BE2C (cell line): Measurements from ENCODE around the gene RHNO1.
A peak's percentile ranks its signal among the peaks of the same experiment; 100 is the strongest.

Experiments used
- DNase-seq: peaks from one replicate; pipeline ENCODE4 v3.0.0-alpha.2; 2020
- H3K27me3 ChIP-seq: fragments of 250-450 bp; sonication (Bioruptor Pico); 2 replicates; pipeline ENCODE4 v1.5.1; 2020; ENCODE audit warnings: mild to moderate bottlenecking
- H3K36me3 ChIP-seq: fragments of 250-450 bp; sonication (Bioruptor Pico); 2 replicates; pipeline ENCODE4 v1.5.1; 2020; ENCODE audit warnings: mild to moderate bottlenecking
- H3K4me1 ChIP-seq: fragments of 250-450 bp; sonication (Bioruptor Pico); 2 replicates; pipeline ENCODE4 v1.5.1; 2020
- H3K4me3 ChIP-seq: 2 replicates; pipeline ENCODE4 v1.5.1; 2011; ENCODE audit warnings: low read depth, low read length
- H3K9me3 ChIP-seq: fragments of 250-450 bp; sonication (Bioruptor Pico); 2 replicates; pipeline ENCODE4 v1.5.1; 2020
- TF ChIP-seq, protein P1 (sequence below): IDR thresholded peaks from 2 replicates; pipeline ENCODE4 v1.5.1; 2012; ENCODE audit warnings: mild to moderate bottlenecking, low read depth, low read length

Gene RHNO1

DNA sequence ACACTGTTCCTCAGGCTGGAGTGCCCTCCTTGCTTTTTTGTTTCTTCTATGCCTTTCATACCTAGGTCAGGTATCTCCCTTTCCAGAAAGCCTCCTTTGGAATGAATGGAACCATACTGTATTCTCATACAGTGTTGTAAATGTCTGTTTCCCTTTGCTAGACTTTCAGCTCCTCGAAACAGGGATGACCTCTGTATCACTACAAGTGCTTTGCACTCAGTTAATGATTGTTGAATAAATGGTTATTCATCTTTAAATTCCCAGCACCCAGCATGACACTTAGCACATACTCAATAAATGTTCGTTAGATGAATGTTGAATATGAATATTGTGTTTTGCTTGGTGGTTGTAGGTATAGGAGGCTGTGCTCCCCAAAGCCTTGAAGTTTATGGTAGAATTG is 7.8 kb downstream of the RHNO1 start:
- Histone ChIP-seq H3K4me3 (no peak overlapping the region), H3K9me3 (no peaks in the 10 kb centered on the region), H3K4me1 (no peaks in the 10 kb centered on the region), H3K36me3 (peaks cover 4% of the 10 kb centered on the region), H3K27me3 (no peaks in the 10 kb centered on the region)
- TF ChIP-seq, protein P1, sequence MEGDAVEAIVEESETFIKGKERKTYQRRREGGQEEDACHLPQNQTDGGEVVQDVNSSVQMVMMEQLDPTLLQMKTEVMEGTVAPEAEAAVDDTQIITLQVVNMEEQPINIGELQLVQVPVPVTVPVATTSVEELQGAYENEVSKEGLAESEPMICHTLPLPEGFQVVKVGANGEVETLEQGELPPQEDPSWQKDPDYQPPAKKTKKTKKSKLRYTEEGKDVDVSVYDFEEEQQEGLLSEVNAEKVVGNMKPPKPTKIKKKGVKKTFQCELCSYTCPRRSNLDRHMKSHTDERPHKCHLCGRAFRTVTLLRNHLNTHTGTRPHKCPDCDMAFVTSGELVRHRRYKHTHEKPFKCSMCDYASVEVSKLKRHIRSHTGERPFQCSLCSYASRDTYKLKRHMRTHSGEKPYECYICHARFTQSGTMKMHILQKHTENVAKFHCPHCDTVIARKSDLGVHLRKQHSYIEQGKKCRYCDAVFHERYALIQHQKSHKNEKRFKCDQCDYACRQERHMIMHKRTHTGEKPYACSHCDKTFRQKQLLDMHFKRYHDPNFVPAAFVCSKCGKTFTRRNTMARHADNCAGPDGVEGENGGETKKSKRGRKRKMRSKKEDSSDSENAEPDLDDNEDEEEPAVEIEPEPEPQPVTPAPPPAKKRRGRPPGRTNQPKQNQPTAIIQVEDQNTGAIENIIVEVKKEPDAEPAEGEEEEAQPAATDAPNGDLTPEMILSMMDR = no peak
- no peak for DNase-seq

DNA sequence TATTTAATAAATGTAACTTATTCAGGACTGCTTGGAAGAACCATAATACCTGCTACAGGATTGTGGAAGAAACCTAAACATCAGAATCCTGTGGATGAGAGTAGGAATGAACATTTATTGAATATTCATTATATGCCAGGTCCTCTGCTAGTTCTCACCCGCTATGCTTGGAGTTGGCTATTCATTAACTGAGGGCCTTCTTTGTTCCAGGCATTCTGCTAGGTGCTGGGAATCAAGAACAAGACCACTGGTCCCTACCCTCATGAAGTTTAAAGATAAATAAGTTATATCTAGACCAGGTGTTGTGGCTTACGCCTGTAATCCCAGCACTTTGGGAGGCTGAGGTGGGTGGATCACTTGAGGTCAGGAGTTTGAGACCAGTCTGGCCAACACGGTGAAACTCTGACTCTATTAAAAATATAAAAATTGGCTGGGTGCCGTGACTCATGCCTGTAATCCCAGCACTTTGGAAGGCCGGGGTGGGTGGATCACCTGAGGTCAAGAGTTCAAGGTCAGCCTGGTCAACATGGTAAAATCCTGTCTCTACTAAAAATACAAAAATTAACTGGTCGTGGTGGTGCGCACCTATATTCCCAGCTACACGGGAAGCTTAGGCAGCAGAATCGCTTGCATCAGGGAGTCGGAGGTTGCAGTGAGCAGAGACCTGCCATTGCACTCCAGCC is 9.9 kb downstream of the RHNO1 start:
- no peaks in the 10 kb centered on the region for H3K4me1 ChIP-seq
- no peaks in the 10 kb centered on the region for H3K9me3 ChIP-seq
- H3K27me3 ChIP-seq = no peaks in the 10 kb centered on the region
- no peak overlapping the region for H3K4me3 ChIP-seq
- H3K36me3 ChIP-seq = peaks cover 4% of the 10 kb centered on the region
- TF ChIP-seq, protein P1 = no peak
- no peak for DNase-seq

DNA sequence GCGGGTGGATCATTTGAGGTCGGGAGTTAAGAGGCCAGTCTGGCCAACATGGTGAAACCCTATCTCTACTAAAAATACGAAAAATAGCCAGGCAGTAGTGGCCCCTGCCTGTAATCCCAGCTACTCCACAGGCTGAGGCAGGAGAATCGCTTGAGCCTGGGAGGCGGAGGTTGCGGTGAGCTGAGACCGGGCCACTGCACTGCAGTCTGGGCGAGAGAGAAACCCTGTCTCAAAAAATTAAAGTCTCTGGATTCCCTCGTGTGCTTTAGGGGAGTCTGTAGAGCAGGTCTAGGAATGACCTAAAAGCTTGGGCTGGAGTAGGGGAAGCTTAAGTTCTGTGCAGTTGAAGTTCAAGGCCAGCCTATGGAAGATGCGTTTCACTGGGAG is 13.0 kb downstream of the RHNO1 start:
- Histone ChIP-seq H3K9me3 (no peaks in the 10 kb centered on the region), H3K4me3 (peak overlapping the region; percentile 93), H3K4me1 (peaks cover 1% of the 10 kb centered on the region; the same call in 1 of the 2 replicates), H3K27me3 (no peaks in the 10 kb centered on the region), H3K36me3 (peaks cover 4% of the 10 kb centered on the region)
- no peak for DNase-seq
- TF ChIP-seq, protein P1 = no peak

DNA sequence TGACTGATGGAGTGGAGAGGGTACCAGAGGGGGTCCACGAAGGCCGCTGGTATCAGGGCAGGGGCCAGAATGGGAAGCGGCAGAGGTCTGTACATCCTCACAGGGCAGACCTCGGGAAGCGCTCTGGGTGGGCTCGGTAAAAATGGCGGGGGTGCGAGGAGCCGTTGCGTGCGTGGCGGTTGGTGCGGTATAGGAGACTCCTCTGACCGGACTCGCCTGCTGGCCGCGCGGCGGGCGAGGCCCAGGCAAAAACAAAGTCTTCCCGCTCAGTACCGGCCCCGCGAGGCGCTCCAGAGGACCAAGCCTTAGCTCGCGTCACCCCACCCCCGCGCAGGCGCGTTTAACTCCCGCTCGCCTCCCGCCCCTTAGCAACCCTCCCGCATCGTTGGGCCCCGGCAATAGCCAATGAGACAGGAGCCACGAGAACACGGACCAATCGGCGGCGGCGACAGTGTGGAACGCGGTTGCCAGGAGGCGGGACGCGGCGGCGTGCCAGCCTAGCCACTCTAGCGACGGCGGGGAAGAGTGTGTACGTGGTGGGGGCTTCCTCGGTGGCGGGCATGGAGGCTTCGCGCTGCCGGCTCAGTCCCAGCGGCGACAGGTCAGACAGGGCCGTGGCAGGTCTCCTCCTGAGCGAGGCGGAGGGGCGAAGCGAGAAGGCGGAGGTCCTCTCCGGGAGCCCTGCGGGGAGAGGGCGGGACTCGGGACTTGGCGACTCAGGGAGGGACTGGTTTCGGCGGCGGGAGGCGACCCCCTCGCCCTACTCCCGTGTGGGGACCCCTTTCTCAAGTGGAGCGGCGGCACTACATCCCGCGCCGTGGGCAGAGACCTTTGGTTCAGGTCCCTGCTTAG is 13.6 kb downstream of the RHNO1 start, which contains the start of gene TULP3:
Gene TULP3 (plus strand): TSS at position 504 of the 852 bp plus-strand sequence. CDS start 57 bp downstream, at position 561.
- H3K4me1 ChIP-seq = peaks cover 3% of the 10 kb centered on the region; the same call in 1 of the 2 replicates
- peak; percentile 99 for DNase-seq
- TF ChIP-seq, protein P1 = no peak

DNA sequence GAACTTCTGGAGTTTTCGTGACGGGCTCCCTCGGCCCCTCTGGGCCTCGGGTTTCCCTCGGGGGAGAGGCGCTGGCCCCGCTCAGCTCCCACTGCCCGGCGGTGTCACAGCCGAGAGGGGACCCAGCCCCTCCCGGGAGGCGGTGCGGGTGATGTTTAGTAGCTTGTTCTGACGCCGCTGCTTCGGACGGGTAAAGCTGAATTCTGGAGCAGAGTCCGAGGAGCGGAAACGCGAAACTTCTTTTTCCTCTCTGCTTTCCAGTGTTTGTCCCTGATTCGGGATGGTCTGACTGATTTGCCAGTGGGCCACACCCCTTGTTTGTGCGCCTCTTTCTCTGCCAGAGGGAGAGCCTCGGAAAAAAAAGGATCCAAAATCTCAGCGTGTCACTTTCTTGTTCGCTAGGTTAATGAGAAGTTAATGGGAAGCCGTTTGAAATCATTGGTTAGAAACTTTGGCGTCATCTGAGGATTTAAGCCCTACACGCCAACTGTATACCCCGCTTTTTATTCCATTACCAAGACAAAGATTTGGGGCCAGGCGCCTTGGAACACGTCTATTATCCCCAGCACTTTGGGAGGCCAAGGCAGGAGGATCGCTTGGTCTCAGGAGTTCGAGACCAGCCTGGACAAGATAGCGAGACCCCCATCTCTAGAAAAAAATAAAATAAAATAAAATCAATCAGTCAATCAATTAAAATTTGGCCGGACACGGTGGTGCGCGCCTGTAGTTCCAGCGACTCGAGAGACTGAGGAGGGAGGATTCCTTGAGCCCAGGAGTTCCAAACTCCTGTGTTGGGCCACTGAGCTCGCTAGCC is 14.4 kb downstream of the RHNO1 start:
- H3K9me3 ChIP-seq = no peaks in the 10 kb centered on the region
- TF ChIP-seq, protein P1 = no peak
- peak; percentile 60 for DNase-seq
- peaks cover 4% of the 10 kb centered on the region for H3K36me3 ChIP-seq
- H3K4me3 ChIP-seq = peak overlapping the region; percentile 93
- H3K27me3 ChIP-seq = no peaks in the 10 kb centered on the region
- H3K4me1 ChIP-seq = peaks cover 3% of the 10 kb centered on the region; the same call in 1 of the 2 replicates

More for the DNA sequence above, 13.6 kb downstream of the RHNO1 start, which contains the start of gene TULP3:
- peak within 1 kb of the TSS; percentile 93 for H3K4me3 ChIP-seq
- peaks cover 4% of the 10 kb centered on the region for H3K36me3 ChIP-seq
- no peaks in the 10 kb centered on the region for H3K27me3 ChIP-seq
- no peaks in the 10 kb centered on the region for H3K9me3 ChIP-seq
